HG02798 (cell line): Measurements from ENCODE around the gene RNF25.

ENCODE experiments used
- ATAC-seq: cut with Tn5 transposase; IDR thresholded peaks from one replicate; pipeline ENCODE4 v1.9.1; 2021; ENCODE audit warnings: mild to moderate bottlenecking; ENCODE audit not compliant: unreplicated experiment, poor library complexity

RNF25 gene

DNA sequence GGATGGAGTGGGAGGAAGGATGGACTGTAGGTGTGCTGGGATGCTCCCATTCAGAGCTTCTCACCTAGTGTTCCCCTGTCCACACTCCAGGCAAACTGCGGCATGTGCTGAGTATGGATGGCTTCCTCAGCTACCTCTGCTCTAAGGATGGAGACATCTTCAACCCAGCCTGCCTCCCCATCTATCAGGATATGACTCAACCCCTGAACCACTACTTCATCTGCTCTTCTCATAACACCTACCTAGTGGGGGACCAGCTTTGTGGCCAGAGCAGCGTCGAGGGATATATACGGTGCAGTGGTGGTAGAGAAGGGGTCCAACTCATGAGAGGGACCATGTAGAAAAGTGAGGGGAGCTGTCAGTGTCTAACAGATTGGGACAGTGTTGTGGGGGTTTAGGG, 43.9 kb downstream of the RNF25 start:
- no peak for ATAC-seq

DNA sequence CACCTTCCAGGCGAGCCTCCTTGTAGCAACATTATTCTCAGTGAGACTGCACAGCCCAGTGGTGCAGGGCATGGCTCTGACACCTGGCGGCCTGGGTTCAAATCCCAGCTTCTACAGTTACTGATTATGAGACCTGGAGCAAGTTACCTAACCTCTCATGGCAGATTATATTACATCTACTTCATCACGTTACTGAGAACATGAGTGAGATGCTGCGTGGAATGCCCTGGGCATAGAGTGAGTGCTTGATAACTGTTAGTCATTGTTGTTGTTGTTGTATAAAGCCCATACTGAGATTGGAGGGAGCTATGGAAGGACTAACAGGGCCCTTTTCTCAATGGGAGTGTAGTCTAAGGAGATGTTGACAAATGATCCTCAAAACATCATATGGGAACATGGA, 45.4 kb downstream of the RNF25 start:
- no peak for ATAC-seq

DNA sequence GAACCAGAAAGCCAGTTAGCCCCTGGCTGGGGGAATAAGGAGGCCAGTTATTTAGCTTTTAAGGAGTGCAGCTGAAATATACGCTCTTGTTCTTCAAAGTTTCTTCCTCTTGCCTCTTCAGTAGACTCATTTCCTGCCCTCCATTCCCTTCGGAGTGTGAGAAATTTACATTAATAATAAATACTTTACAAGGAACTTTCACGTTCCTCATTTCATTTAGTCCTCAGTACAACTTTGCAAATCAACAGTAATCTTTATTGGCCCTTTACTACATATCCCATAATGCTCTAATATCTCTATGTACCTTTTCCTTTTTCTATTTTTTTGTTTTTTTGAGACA, 48.5 kb downstream of the RNF25 start:
- ATAC-seq, result no peak

DNA sequence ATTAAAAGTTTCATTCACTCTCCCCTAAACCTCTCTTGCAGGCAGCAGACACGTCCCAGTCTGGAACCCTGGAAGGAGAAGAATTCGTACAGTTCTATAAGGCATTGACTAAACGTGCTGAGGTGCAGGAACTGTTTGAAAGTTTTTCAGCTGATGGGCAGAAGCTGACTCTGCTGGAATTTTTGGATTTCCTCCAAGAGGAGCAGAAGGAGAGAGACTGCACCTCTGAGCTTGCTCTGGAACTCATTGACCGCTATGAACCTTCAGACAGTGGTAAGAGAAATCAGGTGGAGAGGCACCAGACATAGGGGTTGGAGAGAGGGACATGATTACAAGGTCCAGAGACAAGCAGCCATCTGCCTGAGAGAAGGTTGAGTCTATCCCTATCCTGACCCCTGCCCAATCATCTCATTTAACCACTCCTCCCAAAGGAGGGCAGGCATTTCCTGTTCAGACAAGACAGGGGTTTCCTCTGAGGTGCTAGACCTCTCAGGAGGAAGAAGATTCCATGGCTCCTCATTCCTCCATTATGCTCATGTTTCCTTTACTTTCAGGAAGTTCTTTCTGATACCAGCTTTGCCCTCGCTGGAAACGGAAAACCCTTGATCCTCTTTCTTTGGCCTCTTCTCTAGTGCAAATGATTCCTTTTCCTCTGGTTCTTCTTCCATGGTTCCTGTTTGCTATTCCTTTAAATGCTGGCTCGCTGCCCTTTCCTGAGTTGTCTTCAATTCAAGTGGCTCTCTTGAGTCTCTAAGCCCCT, 49.0 kb downstream of the RNF25 start:
- ATAC-seq, result no peak

DNA sequence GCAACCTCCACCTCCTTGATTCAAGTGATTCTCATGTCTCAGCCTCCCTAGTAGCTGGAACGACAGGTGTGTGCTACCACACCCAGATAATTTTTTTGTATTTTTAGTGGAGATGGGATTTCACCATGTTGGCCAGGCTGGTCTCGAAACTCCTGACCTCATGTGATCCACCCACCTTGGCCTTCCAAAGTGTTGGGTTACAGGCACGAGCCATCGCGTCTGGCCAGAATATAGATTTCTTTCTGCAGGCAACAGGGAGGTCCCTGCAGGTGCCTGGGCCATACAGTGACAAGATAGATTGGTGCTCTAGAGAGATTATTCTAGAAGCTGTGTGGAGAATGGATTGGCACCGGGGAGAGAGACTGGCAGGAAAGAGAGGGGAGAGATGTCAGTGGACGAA, 50.8 kb downstream of the RNF25 start:
- no peak for ATAC-seq

DNA sequence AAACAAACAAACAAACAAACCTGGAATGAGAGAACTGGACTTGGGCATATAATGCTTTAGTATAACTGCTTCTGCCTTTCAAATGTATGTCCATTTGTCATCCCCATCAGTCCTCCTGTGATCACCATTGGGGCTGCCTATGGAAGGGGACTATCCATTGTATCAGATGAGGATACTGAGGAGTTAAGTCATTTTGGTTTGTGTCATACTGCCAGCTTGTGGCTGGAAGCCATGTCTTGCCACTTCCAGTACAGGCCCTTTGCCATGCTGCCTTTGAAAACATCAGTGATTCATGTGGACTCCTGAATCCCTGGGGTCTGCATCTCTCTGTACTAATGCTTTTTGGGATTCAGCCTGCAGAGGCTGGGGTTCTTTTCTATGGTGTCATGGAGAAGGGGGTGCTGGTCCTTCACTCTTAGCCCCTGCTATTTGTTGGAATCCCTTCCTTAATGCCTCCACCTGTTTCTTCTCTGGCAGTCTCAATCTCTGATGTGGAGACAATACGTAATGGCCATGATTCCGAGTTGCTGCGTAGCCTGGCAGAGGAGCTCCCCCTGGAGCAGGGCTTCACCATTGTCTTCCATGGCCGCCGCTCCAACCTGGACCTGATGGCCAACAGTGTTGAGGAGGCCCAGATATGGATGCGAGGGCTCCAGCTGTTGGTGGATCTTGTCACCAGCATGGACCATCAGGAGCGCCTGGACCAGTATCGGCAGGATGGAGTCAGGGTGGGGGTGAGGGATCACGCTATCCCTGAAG, 53.5 kb downstream of the RNF25 start:
- no peak for ATAC-seq

DNA sequence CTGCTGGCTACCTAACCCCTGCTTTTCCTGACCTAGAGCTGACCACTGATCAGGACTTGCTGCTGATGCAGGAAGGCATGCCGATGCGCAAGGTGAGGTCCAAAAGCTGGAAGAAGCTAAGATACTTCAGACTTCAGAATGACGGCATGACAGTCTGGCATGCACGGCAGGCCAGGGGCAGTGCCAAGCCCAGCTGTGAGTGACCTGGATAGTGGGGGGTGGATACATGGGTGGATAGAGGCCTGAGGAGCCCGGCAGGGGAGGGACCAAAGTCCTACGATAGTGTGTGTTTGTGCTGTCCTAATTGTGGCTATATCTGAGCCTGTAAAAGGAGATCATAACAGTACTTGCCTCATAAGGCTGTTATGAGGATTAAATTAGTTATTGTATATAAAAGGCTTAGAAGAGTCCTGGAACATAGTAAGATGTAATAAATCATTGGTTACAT, 55.9 kb downstream of the RNF25 start:
- no peak for ATAC-seq
